HepG2 (cell line): Measurements from ENCODE around the gene PSKH1. TPM values are rescaled to one million over a fixed set of nuclear protein-coding genes. Genes with fewer than 3 reads are reported as not detected.
A peak's percentile ranks its signal among the peaks of the same experiment; 100 is the strongest.

ENCODE experiments used
- ADNP ChIP-seq: sonication (generic); formaldehyde crosslinking; IDR thresholded peaks from 2 replicates; pipeline ENCODE4 v1.4.0; 2020; ENCODE audit warnings: missing genetic modification reagents
- ARHGAP35 ChIP-seq: sonication (generic); formaldehyde crosslinking; IDR thresholded peaks from 2 replicates; pipeline ENCODE4 v1.9.0; 2022; ENCODE audit warnings: mild to moderate bottlenecking, inconsistent platforms, moderate library complexity, missing genetic modification reagents, borderline replicate concordance
- ARNT2 ChIP-seq: sonication (generic); formaldehyde crosslinking; IDR thresholded peaks from 2 replicates; pipeline ENCODE4 v1.8.0; 2022; ENCODE audit warnings: mild to moderate bottlenecking, low read depth, missing genetic modification reagents, moderate library complexity
- EHMT2 ChIP-seq: fragments of 200-600 bp; sonication (generic); IDR thresholded peaks from 2 replicates; pipeline ENCODE4 v1.7.0; 2017; ENCODE audit warnings: antibody characterized with exemption, low read depth, low read length, borderline replicate concordance
- ELF1 ChIP-seq: sonication (generic); formaldehyde crosslinking; IDR thresholded peaks from 2 replicates; pipeline ENCODE4 v1.4.0; 2020; ENCODE audit warnings: missing genetic modification reagents
- EZH2 ChIP-seq: conservative IDR thresholded peaks from 2 replicates; pipeline ENCODE4 v1.6.1; 2012; ENCODE audit warnings: mild to moderate bottlenecking, low read depth, low read length, moderate library complexity
- KDM3A ChIP-seq: IDR thresholded peaks from 2 replicates; pipeline ENCODE4 v1.6.1; 2018; ENCODE audit warnings: low read depth, missing compliant biosample characterization
- NFYC ChIP-seq: IDR thresholded peaks from 2 replicates; pipeline ENCODE4 v1.6.1; 2016; ENCODE audit warnings: missing genetic modification reagents, missing compliant biosample characterization
- NONO ChIP-seq, 2 experiments: fragments of 450-650 bp in 1 of 2; sonication (generic) in 1 of 2; formaldehyde crosslinking in 1 of 2; IDR thresholded peaks in 1 of 2; conservative IDR thresholded peaks in 1 of 2; 2 replicates each; pipeline versions ENCODE4 v1.6.1 to v1.8.0; 2017 to 2022; ENCODE audit warnings: mild to moderate bottlenecking in 1 of 2, missing genetic modification reagents in 1 of 2, moderate library complexity in 1 of 2
- NR2C2 ChIP-seq: sonication (generic); formaldehyde crosslinking; IDR thresholded peaks from 2 replicates; pipeline ENCODE4 v1.4.0; 2020; ENCODE audit warnings: missing genetic modification reagents, mild to moderate bottlenecking, moderate library complexity, borderline replicate concordance
- PAX8 ChIP-seq: sonication (generic); formaldehyde crosslinking; IDR thresholded peaks from 2 replicates; pipeline ENCODE4 v1.8.0; 2022; ENCODE audit warnings: mild to moderate bottlenecking, missing genetic modification reagents, borderline replicate concordance
- PCBP1 ChIP-seq: fragments of 200-400 bp; formaldehyde crosslinking; IDR thresholded peaks from 2 replicates; pipeline ENCODE4 v1.6.1; 2017; ENCODE audit warnings: mild to moderate bottlenecking, low read depth, low read length, borderline replicate concordance
- REPIN1 ChIP-seq: sonication (generic); formaldehyde crosslinking; IDR thresholded peaks from 2 replicates; pipeline ENCODE4 v1.8.0; 2022; ENCODE audit warnings: missing genetic modification reagents, low read depth, mild to moderate bottlenecking, borderline replicate concordance
- REXO4 ChIP-seq: sonication (generic); formaldehyde crosslinking; IDR thresholded peaks from 2 replicates; pipeline ENCODE4 v1.8.0; 2022; ENCODE audit warnings: missing genetic modification reagents, mild to moderate bottlenecking, borderline replicate concordance
- SALL2 ChIP-seq: sonication (generic); formaldehyde crosslinking; IDR thresholded peaks from 2 replicates; pipeline ENCODE4 v1.8.1; 2023; ENCODE audit warnings: mild to moderate bottlenecking, missing genetic modification reagents, inconsistent platforms
- SIX4 ChIP-seq: sonication (generic); formaldehyde crosslinking; IDR thresholded peaks from 2 replicates; pipeline ENCODE4 v1.4.0; 2020; ENCODE audit warnings: missing genetic modification reagents
- SNAI1 ChIP-seq: sonication (generic); formaldehyde crosslinking; IDR thresholded peaks from 2 replicates; pipeline ENCODE4 v1.5.0; 2020; ENCODE audit warnings: mild to moderate bottlenecking, missing genetic modification reagents, borderline replicate concordance
- ZNF17 ChIP-seq: sonication (generic); formaldehyde crosslinking; IDR thresholded peaks from 2 replicates; pipeline ENCODE4 v1.5.0; 2020; ENCODE audit warnings: mild to moderate bottlenecking, missing genetic modification reagents
- ZNF557 ChIP-seq: sonication (generic); formaldehyde crosslinking; IDR thresholded peaks from 2 replicates; pipeline ENCODE4 v1.4.0; 2020; ENCODE audit warnings: missing genetic modification reagents
- ZNF761 ChIP-seq: sonication (generic); formaldehyde crosslinking; conservative IDR thresholded peaks from 2 replicates; pipeline ENCODE4 v1.4.0; 2020; ENCODE audit warnings: mild to moderate bottlenecking, missing genetic modification reagents
- polyA plus RNA-seq, 8 experiments: library from polyadenylated mRNA; depleted of rRNA in 3 of 8; stranded (reverse) in 7 of 8; unstranded in 1 of 8; fragments of >200 nt; fragmentation: Illumina TruSeq in 4 of 8; extraction: Trizol in 4 of 8; gene quantifications; 2 replicates each; pipeline versions ENCODE4 v1.2.1 to v1.2.3, GENCODE V29; 2011 to 2016; ENCODE audit warnings: low read depth in 4 of 8, missing spikeins in 1 of 8, mixed read lengths in 1 of 8; ENCODE audit not compliant: insufficient read depth in 1 of 8
- total RNA-seq, 5 experiments: library from RNA; depleted of rRNA; stranded (reverse); fragments of >200 nt; fragmentation: Illumina TruSeq; extraction: Trizol; gene quantifications; 2 replicates each; pipeline ENCODE4 v1.2.3, GENCODE V29; 2016; ENCODE audit warnings: low read depth in 1 of 5
- TF ChIP-seq, protein P1 (sequence below): sonication (generic); formaldehyde crosslinking; IDR thresholded peaks from 2 replicates; pipeline ENCODE4 v1.5.1; 2020; ENCODE audit warnings: missing genetic modification reagents, mild to moderate bottlenecking, borderline replicate concordance
- TF ChIP-seq, protein P2 (sequence below): IDR thresholded peaks from 2 replicates; pipeline ENCODE4 v1.6.1; 2012; ENCODE audit warnings: low read depth, low read length, improper control_type of control experiment
- TF ChIP-seq, protein P3 (sequence below): IDR thresholded peaks from 2 replicates; pipeline ENCODE4 v1.6.1; 2016; ENCODE audit warnings: low read depth
- TF ChIP-seq, protein P4 (sequence below): IDR thresholded peaks from 2 replicates; pipeline ENCODE4 v1.6.1; 2016; ENCODE audit warnings: missing genetic modification reagents, missing compliant biosample characterization

The PSKH1 gene
- total and polyA plus RNA-seq, 2 of the 13 experiments (the other 11 are each of a cell fraction or from before 2014, with no cell fraction given): 8.4 to 19.1 TPM

DNA sequence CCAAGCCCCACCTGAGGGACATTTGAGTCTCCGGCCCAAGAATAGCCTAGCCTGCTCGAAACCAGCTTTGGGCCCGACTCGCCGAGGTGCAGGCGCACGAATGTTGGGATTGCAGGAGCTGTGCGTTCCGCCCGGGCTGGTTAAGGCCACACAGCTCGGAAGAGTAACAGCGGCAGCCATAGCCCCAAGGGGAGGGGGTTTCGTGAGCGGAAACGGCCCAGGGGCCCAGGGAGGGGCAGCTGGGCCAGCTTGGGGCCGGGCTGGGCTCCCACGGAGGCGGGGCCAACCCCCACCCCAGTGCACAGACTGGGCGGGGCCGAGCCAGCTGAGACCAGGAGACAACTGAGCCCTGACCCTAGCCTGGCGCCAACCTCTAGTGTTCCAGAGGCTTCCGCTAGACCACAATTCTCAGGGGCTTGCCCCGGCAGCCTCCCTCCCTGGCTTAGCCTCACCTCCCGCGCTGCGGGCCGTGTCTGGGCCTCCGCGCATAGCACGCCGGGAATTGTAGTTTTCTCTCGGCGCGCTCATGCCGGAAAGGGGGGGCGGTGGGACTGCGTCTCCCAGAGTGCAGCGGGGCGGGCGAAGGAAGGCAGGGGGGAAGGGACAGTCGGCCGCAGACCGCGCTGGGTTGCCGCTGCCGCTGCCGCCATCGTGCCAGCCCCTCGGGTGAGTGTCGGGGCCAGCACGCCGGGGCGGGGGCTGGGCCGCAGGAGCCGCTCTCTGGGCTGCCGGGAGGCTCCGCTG, 46.6 kb upstream of the PSKH1 start, which contains the start of gene NUTF2 (continued):
- TF ChIP-seq, protein P1, sequence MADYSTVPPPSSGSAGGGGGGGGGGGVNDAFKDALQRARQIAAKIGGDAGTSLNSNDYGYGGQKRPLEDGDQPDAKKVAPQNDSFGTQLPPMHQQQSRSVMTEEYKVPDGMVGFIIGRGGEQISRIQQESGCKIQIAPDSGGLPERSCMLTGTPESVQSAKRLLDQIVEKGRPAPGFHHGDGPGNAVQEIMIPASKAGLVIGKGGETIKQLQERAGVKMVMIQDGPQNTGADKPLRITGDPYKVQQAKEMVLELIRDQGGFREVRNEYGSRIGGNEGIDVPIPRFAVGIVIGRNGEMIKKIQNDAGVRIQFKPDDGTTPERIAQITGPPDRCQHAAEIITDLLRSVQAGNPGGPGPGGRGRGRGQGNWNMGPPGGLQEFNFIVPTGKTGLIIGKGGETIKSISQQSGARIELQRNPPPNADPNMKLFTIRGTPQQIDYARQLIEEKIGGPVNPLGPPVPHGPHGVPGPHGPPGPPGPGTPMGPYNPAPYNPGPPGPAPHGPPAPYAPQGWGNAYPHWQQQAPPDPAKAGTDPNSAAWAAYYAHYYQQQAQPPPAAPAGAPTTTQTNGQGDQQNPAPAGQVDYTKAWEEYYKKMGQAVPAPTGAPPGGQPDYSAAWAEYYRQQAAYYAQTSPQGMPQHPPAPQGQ (CRISPR knock-in tag): no peak
- TF ChIP-seq EZH2 (no peak), SIX4 (CRISPR knock-in tag) (no peak), REPIN1 (CRISPR knock-in tag) (peak; percentile 94), EHMT2 (no peak), REXO4 (CRISPR knock-in tag) (no peak), ZNF761 (peak; percentile 69), PCBP1 (peak; percentile 99), ARHGAP35 (CRISPR knock-in tag) (0 out of 2 replicates have a peak, but pooled peaks have one; percentile 92), ADNP (no peak), NFYC (CRISPR knock-in tag) (peak; percentile 50; the same call in 1 of the 2 replicates), ZNF557 (no peak), NONO (IDR thresholded peaks at IDR 0.05) (no peak), NONO (CRISPR knock-in tag; conservative IDR thresholded peaks at IDR 0.05) (peak; percentile 93), ZNF17 (CRISPR knock-in tag) (no peak), SNAI1 (CRISPR knock-in tag) (0 out of 2 replicates have a peak, but pooled peaks have one; percentile 84), ELF1 (CRISPR knock-in tag) (peak; percentile 93), NR2C2 (CRISPR knock-in tag) (peak; percentile 96), KDM3A (CRISPR knock-in tag) (peak; percentile 85), SALL2 (CRISPR knock-in tag) (peak; percentile 77), PAX8 (CRISPR knock-in tag) (peak; percentile 96), ARNT2 (CRISPR knock-in tag) (peak; percentile 84)
- TF ChIP-seq, protein P2, sequence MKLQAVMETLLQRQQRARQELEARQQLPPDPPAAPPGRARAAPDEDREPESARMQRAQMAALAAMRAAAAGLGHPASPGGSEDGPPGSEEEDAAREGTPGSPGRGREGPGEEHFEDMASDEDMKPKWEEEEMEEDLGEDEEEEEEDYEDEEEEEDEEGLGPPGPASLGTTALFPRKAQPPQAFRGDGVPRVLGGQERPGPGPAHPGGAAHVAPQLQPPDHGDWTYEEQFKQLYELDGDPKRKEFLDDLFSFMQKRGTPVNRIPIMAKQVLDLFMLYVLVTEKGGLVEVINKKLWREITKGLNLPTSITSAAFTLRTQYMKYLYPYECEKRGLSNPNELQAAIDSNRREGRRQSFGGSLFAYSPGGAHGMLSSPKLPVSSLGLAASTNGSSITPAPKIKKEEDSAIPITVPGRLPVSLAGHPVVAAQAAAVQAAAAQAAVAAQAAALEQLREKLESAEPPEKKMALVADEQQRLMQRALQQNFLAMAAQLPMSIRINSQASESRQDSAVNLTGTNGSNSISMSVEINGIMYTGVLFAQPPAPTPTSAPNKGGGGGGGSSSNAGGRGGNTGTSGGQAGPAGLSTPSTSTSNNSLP: peak; percentile 47; the same call in 1 of the 2 replicates
- TF ChIP-seq, protein P3, sequence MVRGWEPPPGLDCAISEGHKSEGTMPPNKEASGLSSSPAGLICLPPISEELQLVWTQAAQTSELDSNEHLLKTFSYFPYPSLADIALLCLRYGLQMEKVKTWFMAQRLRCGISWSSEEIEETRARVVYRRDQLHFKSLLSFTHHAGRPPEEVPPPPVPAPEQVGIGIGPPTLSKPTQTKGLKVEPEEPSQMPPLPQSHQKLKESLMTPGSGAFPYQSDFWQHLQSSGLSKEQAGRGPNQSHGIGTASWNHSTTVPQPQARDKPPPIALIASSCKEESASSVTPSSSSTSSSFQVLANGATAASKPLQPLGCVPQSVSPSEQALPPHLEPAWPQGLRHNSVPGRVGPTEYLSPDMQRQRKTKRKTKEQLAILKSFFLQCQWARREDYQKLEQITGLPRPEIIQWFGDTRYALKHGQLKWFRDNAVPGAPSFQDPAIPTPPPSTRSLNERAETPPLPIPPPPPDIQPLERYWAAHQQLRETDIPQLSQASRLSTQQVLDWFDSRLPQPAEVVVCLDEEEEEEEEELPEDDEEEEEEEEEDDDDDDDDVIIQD: peak; percentile 69
- TF ChIP-seq, protein P4, sequence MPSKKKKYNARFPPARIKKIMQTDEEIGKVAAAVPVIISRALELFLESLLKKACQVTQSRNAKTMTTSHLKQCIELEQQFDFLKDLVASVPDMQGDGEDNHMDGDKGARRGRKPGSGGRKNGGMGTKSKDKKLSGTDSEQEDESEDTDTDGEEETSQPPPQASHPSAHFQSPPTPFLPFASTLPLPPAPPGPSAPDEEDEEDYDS (CRISPR knock-in tag): peak; percentile 73
